Spleen (tissue), 11 donors: ENCODE measurements around the gene ABCG4. TPM values are rescaled to one million over a fixed set of nuclear protein-coding genes. Genes with fewer than 3 reads are reported as not detected.

Experiments used
- DNase-seq: peaks from one replicate; pipeline ENCODE4 v3.0.0-alpha.2; 2020
- H3K27ac ChIP-seq, 8 donors: fragments of 200-600 bp; sonication (generic) in 7 of 8; 1 replicate in 4 of 8; 2 replicates in 4 of 8; pipeline versions ENCODE4 v1.5.0 to v1.8.0; 2016 to 2021; ENCODE audit warnings: inconsistent platforms in 4 of 8, mild to moderate bottlenecking in 4 of 8, moderate library complexity in 1 of 8
- H3K27me3 ChIP-seq, 7 donors: fragments of 200-600 bp; sonication (generic) in 6 of 7; replicated peaks in 1 of 7; 1 replicate in 4 of 7; 2 replicates in 3 of 7; pipeline versions ENCODE4 v1.5.0 to v1.8.0; 2016 to 2021; ENCODE audit warnings: inconsistent platforms in 3 of 7, mild to moderate bottlenecking in 1 of 7
- H3K36me3 ChIP-seq, 6 donors: fragments of 200-600 bp; sonication (generic) in 5 of 6; 1 replicate in 4 of 6; 2 replicates in 2 of 6; pipeline versions ENCODE4 v1.5.0 to v1.8.0; 2016 to 2021; ENCODE audit warnings: inconsistent platforms in 2 of 6
- H3K4me1 ChIP-seq, 6 donors: fragments of 200-600 bp; sonication (generic) in 5 of 6; 1 replicate in 3 of 6; 2 replicates in 3 of 6; pipeline versions ENCODE4 v1.5.0 to v1.8.0; 2016 to 2021; ENCODE audit warnings: inconsistent platforms in 3 of 6
- H3K4me3 ChIP-seq, 8 donors: fragments of 200-600 bp; sonication (generic) in 7 of 8; 1 replicate in 4 of 8; 2 replicates in 4 of 8; pipeline versions ENCODE4 v1.5.0 to v1.8.0; 2016 to 2021; ENCODE audit warnings: inconsistent platforms in 4 of 8, mild to moderate bottlenecking in 4 of 8, moderate library complexity in 2 of 8
- H3K9me3 ChIP-seq, 8 donors: fragments of 200-600 bp; sonication (generic) in 7 of 8; 1 replicate in 4 of 8; 2 replicates in 4 of 8; pipeline versions ENCODE4 v1.5.0 to v1.8.0; 2016 to 2021; ENCODE audit warnings: inconsistent platforms in 4 of 8
- CTCF ChIP-seq, 11 experiments: fragments of 200-600 bp in 7 of 11; fragments of 450-650 bp in 4 of 11; sonication (generic) in 4 of 11; IDR thresholded peaks in 8 of 11; conservative IDR thresholded peaks in 3 of 11; 1 replicate in 7 of 11; 2 replicates in 4 of 11; pipeline versions ENCODE4 v1.4.0 to v1.8.0; 2016 to 2021; ENCODE audit warnings: antibody characterized with exemption in 11 of 11, inconsistent platforms in 4 of 11, mild to moderate bottlenecking in 1 of 11
- POLR2A ChIP-seq, 3 donors: fragments of 450-650 bp; IDR thresholded peaks; one replicate each; pipeline ENCODE4 v1.5.1; 2017; ENCODE audit warnings: antibody characterized with exemption in 3 of 3, mild to moderate bottlenecking in 1 of 3
- POLR2AphosphoS5 ChIP-seq, 3 donors: sonication (generic); formaldehyde crosslinking; IDR thresholded peaks; one replicate each; pipeline ENCODE4 v1.5.1; 2017; ENCODE audit warnings: antibody characterized with exemption in 3 of 3
- WGBS, 5 donors: extraction: QIAGEN DNeasy Blood & Tissue Kit in 3 of 5; methylation state at CpG; one replicate each; pipeline versions ENCODE4 v1.1.5 to v1.1.7; 2013 to 2018; 5-methylcytosine and 5-hydroxymethylcytosine counted together
- intact Hi-C: fragments of 100-400 bp; cut with DNase I; formaldehyde crosslinking; loops from one replicate; pipeline ENCODE4 v1.15.0; 2023; ENCODE audit warnings: low total_unique reads
- polyA plus RNA-seq, 3 donors: library from polyadenylated mRNA; stranded (reverse); fragments of 200-250 nt; gene quantifications; one replicate each; pipeline ENCODE4 v1.2.1, GENCODE V29; 2013
- total RNA-seq, 7 donors: library from RNA; depleted of rRNA in 3 of 7; stranded (reverse); fragments of >200 nt in 3 of 7; fragmentation: NEBNext Ultra II Directional in 4 of 7; extraction: Animal tissue kit (Norgen Biotek cat#: 25700) in 4 of 7; gene quantifications; one replicate each; pipeline versions ENCODE4 v1.1.0 to v1.2.1, GENCODE V29; 2016 to 2021
- donor health status: healthy with polysubstance abuse.
- donor health status: DM: no; HTN: no; CAD: no; lungs with moderate emphysema.
- donor health status: DM: no; HTN: no; CAD: no.
- donor health status: Bipolar disorder and iron deficiency.
- donor health status: healthy.
- donor health status: DM: no; HTN: no; CAD: no.
- donor health status: DM: yes; HTN: yes; CAD: no.

Gene ABCG4
- total and polyA plus RNA-seq, 10 donors = 0.03 to 0.32 (median 0.20) TPM; not detected in 4

- intact Hi-C loops = no loop called here
- WGBS, 5 donors = 0 to 2% (median 1%) methylated on average over 30 to 88 of the region's 88 CpGs
These were observed 57.0 kb downstream of the ABCG4 start, which contains the start of gene CBL for GRCh38 chr11:119205574-119206510. Gene CBL (plus strand): TSS chr11:119206339. CDS start chr11:119206418, 79 bp downstream.

GRCh38 chr11:119206511-119207414, 57.9 kb downstream of the ABCG4 start:
- intact Hi-C loops = no loop called here
- 0 to 2% (median 2%) methylated on average over 39 to 41 of the region's 41 CpGs for WGBS, 5 donors

More at GRCh38 chr11:119205574-119206510, 57.0 kb downstream of the ABCG4 start, which contains the start of gene CBL:
- peak; percentile 98 for DNase-seq
- Histone ChIP-seq H3K27me3 (no peaks in the 10 kb centered on the region), H3K4me3 (peak within 1 kb of the TSS; percentile 87 to 98 (median 94)), H3K27ac (peak within 1 kb of the TSS; percentile 81 to 98 (median 96)), H3K4me1 (peaks cover 14 to 57% (median 45%) of the 10 kb centered on the region in 6 donors), H3K9me3 (no peaks in the 10 kb centered on the region), H3K36me3 (no peaks in the 10 kb centered on the region)
- TF ChIP-seq POLR2AphosphoS5 (IDR thresholded peaks at IDR 0.05) = peak; percentile 67 to 77 (median 68)
- peak in 2 of 3 donors; percentile 18 to 49 for TF ChIP-seq POLR2A (IDR thresholded peaks at IDR 0.05)
- peak; percentile 91 to 99 (median 99) for TF ChIP-seq CTCF (IDR thresholded peaks at IDR 0.05 in 8 of 11, conservative IDR thresholded peaks at IDR 0.05 in 3 of 11)

GRCh38 chr11:119207415-119207960, 58.6 kb downstream of the ABCG4 start:
- H3K27ac ChIP-seq = peak overlapping the region; percentile 81 to 98 (median 96)
- intact Hi-C loops = no loop called here
- 9 to 13% (median 13%) methylated on average over 11 of the region's 11 CpGs for WGBS, 5 donors

More at GRCh38 chr11:119206511-119207414, 57.9 kb downstream of the ABCG4 start:
- H3K4me1 ChIP-seq = peaks cover 14 to 66% (median 48%) of the 10 kb centered on the region in 6 donors
- TF ChIP-seq POLR2AphosphoS5 (IDR thresholded peaks at IDR 0.05) = no peak
- no peak for TF ChIP-seq POLR2A (IDR thresholded peaks at IDR 0.05)
- TF ChIP-seq CTCF (IDR thresholded peaks at IDR 0.05 in 8 of 11, conservative IDR thresholded peaks at IDR 0.05 in 3 of 11) = no peak
- no peaks in the 10 kb centered on the region for H3K9me3 ChIP-seq
- H3K27me3 ChIP-seq = no peaks in the 10 kb centered on the region
- H3K4me3 ChIP-seq = peak overlapping the region; percentile 87 to 98 (median 94)
- peak overlapping the region; percentile 81 to 98 (median 96) for H3K27ac ChIP-seq
- peak; percentile 93 for DNase-seq
- no peaks in the 10 kb centered on the region for H3K36me3 ChIP-seq

More at GRCh38 chr11:119207415-119207960, 58.6 kb downstream of the ABCG4 start:
- Histone ChIP-seq H3K9me3 (no peaks in the 10 kb centered on the region), H3K4me3 (peak overlapping the region; percentile 87 to 98 (median 94)), H3K27me3 (no peaks in the 10 kb centered on the region), H3K36me3 (no peaks in the 10 kb centered on the region), H3K4me1 (peaks cover 14 to 73% (median 50%) of the 10 kb centered on the region in 6 donors)
- TF ChIP-seq POLR2AphosphoS5 (IDR thresholded peaks at IDR 0.05) (no peak), CTCF (IDR thresholded peaks at IDR 0.05 in 8 of 11, conservative IDR thresholded peaks at IDR 0.05 in 3 of 11) (no peak), POLR2A (IDR thresholded peaks at IDR 0.05) (no peak)
- DNase-seq = no peak
